GM12878 (cell line): ENCODE results near the gene SP2. TPM values are rescaled to one million over a fixed set of nuclear protein-coding genes. Genes with fewer than 3 reads are reported as not detected.

ENCODE experiments used
- ATAC-seq: fragments of 200-7000 bp; cut with Tn5 transposase; 3 replicates; pipeline ENCODE4 v1.9.1; 2020; ENCODE audit warnings: mild to moderate bottlenecking, moderate library complexity
- BruUV-seq: library from RNA; stranded (reverse); fragments of 400-500 nt; replicated peaks from 2 replicates; lab custom pipeline; 2021; lab: Mats Ljungman, UMichigan
- CTCF ChIA-PET: fragments of 300-600 bp; sonication (Branson Sonifier 250); formaldehyde crosslinking; extraction: SDS; loops from one replicate; lab custom pipeline; 2021; ENCODE audit warnings: inconsistent platforms; lab: Yijun Ruan, JAX
- POLR2A ChIA-PET: fragments of 350-600 bp; formaldehyde crosslinking; extraction: SDS; loops from one replicate; lab custom pipeline; 2021; ENCODE audit warnings: inconsistent platforms; lab: Charles Lee
- RAD21 ChIA-PET: fragments of 300-600 bp; sonication (Branson Sonifier 250); formaldehyde crosslinking; loops from one replicate; lab custom pipeline; 2023; ENCODE audit warnings: antibody characterized with exemption; ENCODE audit not compliant: unreplicated experiment; lab: Charles Lee
- SMC1A ChIA-PET: fragments of 300-600 bp; sonication (Branson Sonifier 250); formaldehyde crosslinking; loops from one replicate; lab custom pipeline; 2023; ENCODE audit not compliant: unreplicated experiment, uncharacterized antibody; lab: Charles Lee
- DNase-seq: peaks from one replicate; pipeline ENCODE4 v3.0.0-alpha.2; 2011; ENCODE audit warnings: low read depth, low spot score
- FAIRE-seq: peaks from 3 replicates; lab custom pipeline; 2011; peaks lifted over from hg19 to GRCh38; lab: Jason Lieb, UNC
- H2AFZ ChIP-seq: 2 replicates; pipeline ENCODE4 v1.6.0; 2011; ENCODE audit warnings: low read depth, low read length, control low read depth; ENCODE audit not compliant: control insufficient read depth
- H3K27ac ChIP-seq: 2 replicates; pipeline ENCODE4 v1.5.1; 2011; ENCODE audit warnings: control low read depth; ENCODE audit not compliant: control insufficient read depth, insufficient read depth
- H3K27me3 ChIP-seq, 2 experiments: replicated peaks in 1 of 2; 2 replicates each; pipeline versions ENCODE4 v1.6.0 to v1.6.1; 2011; ENCODE audit warnings: low read length in 1 of 2; ENCODE audit not compliant: control insufficient read depth in 2 of 2, insufficient read depth in 2 of 2
- H3K36me3 ChIP-seq, 2 experiments: 2 replicates each; pipeline ENCODE4 v1.5.1; 2011; ENCODE audit warnings: low read length in 1 of 2; ENCODE audit not compliant: control insufficient read depth in 2 of 2, insufficient read depth in 2 of 2
- H3K4me1 ChIP-seq: 2 replicates; pipeline ENCODE4 v1.6.1; 2011; ENCODE audit warnings: mild to moderate bottlenecking, low read length, moderate library complexity, mixed read lengths; ENCODE audit not compliant: control insufficient read depth, insufficient read depth
- H3K4me2 ChIP-seq: 2 replicates; pipeline ENCODE4 v1.6.0; 2011; ENCODE audit warnings: control low read depth; ENCODE audit not compliant: control insufficient read depth, insufficient read depth
- H3K4me3 ChIP-seq: fragments of 200-600 bp; sonication (generic); 2 replicates; pipeline ENCODE4 v1.5.1; 2016
- H3K79me2 ChIP-seq: 2 replicates; pipeline ENCODE4 v1.6.0; 2011; ENCODE audit warnings: low read length; ENCODE audit not compliant: control insufficient read depth, insufficient read depth
- H3K9ac ChIP-seq: 2 replicates; pipeline ENCODE4 v1.8.0; 2011; ENCODE audit warnings: low read length, control low read depth, mixed read lengths; ENCODE audit not compliant: control insufficient read depth, insufficient read depth
- H3K9me3 ChIP-seq: replicated peaks from 3 replicates; pipeline ENCODE4 v1.5.1; 2011; ENCODE audit warnings: mild to moderate bottlenecking, low read length; ENCODE audit not compliant: control insufficient read depth, insufficient read depth
- H4K20me1 ChIP-seq: 2 replicates; pipeline ENCODE4 v1.6.0; 2011; ENCODE audit not compliant: control insufficient read depth, insufficient read depth
- ATF7 ChIP-seq: fragments of 450-650 bp; IDR thresholded peaks from 2 replicates; pipeline ENCODE4 v1.6.1; 2016; ENCODE audit warnings: low read depth, mild to moderate bottlenecking
- BACH1 ChIP-seq: fragments of 450-650 bp; IDR thresholded peaks from 2 replicates; pipeline ENCODE4 v1.6.1; 2017; ENCODE audit warnings: mild to moderate bottlenecking, borderline replicate concordance
- BRCA1 ChIP-seq: IDR thresholded peaks from 2 replicates; pipeline ENCODE4 v1.6.1; 2011; ENCODE audit warnings: low read depth, low read length, improper control_type of control experiment
- CBFB ChIP-seq: IDR thresholded peaks from 2 replicates; pipeline ENCODE4 v1.6.1; 2016; ENCODE audit warnings: antibody characterized with exemption, low read depth
- CBX3 ChIP-seq: fragments of 200-600 bp; sonication (generic); IDR thresholded peaks from 2 replicates; pipeline ENCODE4 v1.6.1; 2016; ENCODE audit warnings: low read depth, borderline replicate concordance
- HDGF ChIP-seq: fragments of 450-650 bp; IDR thresholded peaks from 2 replicates; pipeline ENCODE4 v1.6.1; 2016; ENCODE audit warnings: antibody characterized with exemption
- MAX ChIP-seq: IDR thresholded peaks from 2 replicates; pipeline ENCODE4 v1.6.1; 2012; ENCODE audit warnings: low read depth, low read length, improper control_type of control experiment
- MEF2B ChIP-seq: fragments of 450-650 bp; IDR thresholded peaks from 2 replicates; pipeline ENCODE4 v1.6.1; 2018; ENCODE audit warnings: mild to moderate bottlenecking, moderate library complexity; ENCODE audit not compliant: partially characterized antibody, poor library complexity, severe bottlenecking
- NFXL1 ChIP-seq: fragments of 450-650 bp; IDR thresholded peaks from 2 replicates; pipeline ENCODE4 v1.6.1; 2017; ENCODE audit warnings: antibody characterized with exemption, mild to moderate bottlenecking, borderline replicate concordance
- PML ChIP-seq: IDR thresholded peaks from 2 replicates; pipeline ENCODE4 v1.6.1; 2012; ENCODE audit warnings: low read length, inconsistent platforms
- POLR2A ChIP-seq: IDR thresholded peaks from 2 replicates; pipeline ENCODE4 v1.6.1; 2011; ENCODE audit warnings: low read depth, mild to moderate bottlenecking, low read length
- SIX5 ChIP-seq: IDR thresholded peaks from 2 replicates; pipeline ENCODE4 v1.6.1; 2011; ENCODE audit warnings: mild to moderate bottlenecking, low read depth, low read length, moderate library complexity; ENCODE audit not compliant: severe bottlenecking
- SMC3 ChIP-seq: IDR thresholded peaks from 2 replicates; pipeline ENCODE4 v1.6.1; 2011; ENCODE audit warnings: low read length, improper control_type of control experiment, borderline replicate concordance
- TARDBP ChIP-seq: IDR thresholded peaks from 2 replicates; pipeline ENCODE4 v1.6.1; 2016; ENCODE audit warnings: borderline replicate concordance
- ZNF207 ChIP-seq: fragments of 450-650 bp; IDR thresholded peaks from 2 replicates; pipeline ENCODE4 v1.6.1; 2014; ENCODE audit warnings: antibody characterized with exemption, mild to moderate bottlenecking, borderline replicate concordance
- ZNF217 ChIP-seq: fragments of 450-650 bp; IDR thresholded peaks from 2 replicates; pipeline ENCODE4 v1.6.1; 2017; ENCODE audit warnings: antibody characterized with exemption, mild to moderate bottlenecking
- ZNF384 ChIP-seq: IDR thresholded peaks from 2 replicates; pipeline ENCODE4 v1.6.1; 2012; ENCODE audit warnings: low read depth, mild to moderate bottlenecking, low read length, improper control_type of control experiment, borderline replicate concordance
- WGBS: methylation state at CpG from one replicate; pipeline ENCODE4 v1.1.6; 2016; ENCODE audit warnings: low lambda C conversion rate; ENCODE audit not compliant: insufficient replicate concordance, insufficient coverage; ENCODE audit errors: missing lambda C conversion rate; 5-methylcytosine and 5-hydroxymethylcytosine counted together
- in situ Hi-C: fragments of 300-500 bp; cut with MboI; formaldehyde crosslinking; loops from 9 replicates; pipeline ENCODE4 v1.14.3; 2018; ENCODE audit warnings: mixed read lengths
- intact Hi-C: fragments of 100-400 bp; cut with micrococcal nuclease; formaldehyde crosslinking; loops from one replicate; pipeline ENCODE4 v1.14.2; 2022; ENCODE audit not compliant: unreplicated experiment
- polyA plus RNA-seq, 11 experiments: library from polyadenylated mRNA; depleted of rRNA in 4 of 11; unstranded in 6 of 11; stranded (reverse) in 5 of 11; fragments of >200 nt; fragmentation: Nextera tagmentation in 4 of 11; fragmentation: Illumina TruSeq in 1 of 11; extraction: Ambion mirVana in 4 of 11; extraction: Trizol in 1 of 11; gene quantifications; 1 replicate in 1 of 11; 2 replicates in 10 of 11; pipeline versions ENCODE4 v1.2.1 to v1.2.3, GENCODE V29; 2011 to 2016; ENCODE audit warnings: inconsistent platforms in 2 of 11, missing spikeins in 2 of 11, low read depth in 1 of 11
- total RNA-seq, 4 experiments: library from RNA; depleted of rRNA in 3 of 4; stranded (reverse); fragments of >200 nt in 3 of 4; fragmentation: Illumina TruSeq in 1 of 4; extraction: Trizol in 1 of 4; gene quantifications; 2 replicates each; pipeline versions ENCODE4 v1.2.1 to v1.2.3, GENCODE V29; 2013 to 2021
- TF ChIP-seq, protein P1 (sequence below): fragments of 450-650 bp; formaldehyde crosslinking; IDR thresholded peaks from 2 replicates; pipeline ENCODE4 v1.4.0; 2020; ENCODE audit warnings: mild to moderate bottlenecking, moderate library complexity
- TF ChIP-seq, protein P2 (sequence below): IDR thresholded peaks from 2 replicates; pipeline ENCODE4 v1.6.1; 2011; ENCODE audit warnings: mild to moderate bottlenecking, low read depth, low read length, moderate library complexity; ENCODE audit not compliant: insufficient replicate concordance

SP2 gene
- total and polyA plus RNA-seq, 10 of the 15 experiments (the other 5 are each of a cell fraction or from before 2014, with no cell fraction given): 1.2 to 19.1 (median 4.8) TPM

DNA sequence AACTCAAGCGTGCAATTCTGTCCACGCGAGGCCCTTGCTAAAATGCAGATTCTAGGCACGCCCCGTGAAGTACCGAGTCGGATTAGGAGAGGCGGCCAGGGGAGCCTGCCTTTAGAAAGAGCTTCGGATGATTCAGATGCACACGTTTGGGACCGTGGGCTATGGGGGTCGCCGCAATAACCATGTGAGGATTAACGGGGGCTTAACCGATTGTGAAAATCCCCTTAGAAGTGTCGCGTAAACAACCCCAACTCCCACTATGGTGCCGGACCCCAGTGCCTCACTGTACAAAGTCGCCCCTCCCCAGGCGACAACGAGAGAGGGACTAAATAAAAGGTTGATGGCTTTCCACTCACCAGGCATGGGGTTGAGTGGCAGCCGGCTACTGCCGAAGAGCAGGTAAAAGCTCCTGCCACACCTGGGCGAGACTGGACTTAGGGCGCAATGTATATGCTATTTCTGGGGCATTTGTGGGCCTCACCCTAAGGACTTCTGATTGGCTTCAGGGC is 635 bp upstream of the SP2 start:
- ATAC-seq: no peak
- under 1% methylated on average over 25 of the region's 25 CpGs for WGBS
- DNase-seq: no peak
- Histone ChIP-seq H3K79me2 (peaks cover 21% of the 10 kb centered on the region), H3K4me1 (peaks cover 16% of the 10 kb centered on the region), H3K27ac (peak overlapping the region; percentile 90), H3K9ac (peak overlapping the region; percentile 95), H2AFZ (peak overlapping the region; percentile 91), H3K4me3 (peak overlapping the region; percentile 95), H3K36me3 (peaks cover 0 to 6% of the 10 kb centered on the region in 2 experiments; a peak in 2 of 4 replicates), H4K20me1 (no peaks in the 10 kb centered on the region), H3K9me3 (no peaks in the 10 kb centered on the region), H3K27me3 (no peaks in the 10 kb centered on the region), H3K4me2 (peak overlapping the region; percentile 85)
- ChIA-PET RAD21 (interaction anchor here (0.6 to 1.8 kb wide), 12 partner anchors 9 to 123 kb away, joined by 3 to 19 read pairs (median 4); partner anchors contain the start of genes CDK5RAP3, PNPO and SCRN2), SMC1A (interaction anchor here (0.7 to 14.5 kb wide), 10 partner anchors 9 to 126 kb away, joined by 3 to 231 read pairs (median 8); partner anchors contain the start of genes CDK5RAP3, PNPO, SCRN2 and SP6), POLR2A (interaction anchor here (0.5 to 2.7 kb wide), 24 partner anchors 15 to 154 kb away, joined by 3 to 18 read pairs (median 4); partner anchors contain the start of genes CDK5RAP3, LRRC46, MRPL10 and PNPO), CTCF (interaction anchor here (0.6 to 14.9 kb wide), 11 partner anchors 9 to 200 kb away, joined by 3 to 502 read pairs (median 8); partner anchors contain the start of genes PNPO, SCRN2 and SP6)
- in situ Hi-C loops (no loop called here), intact Hi-C loops (loop anchor here (1.0 to 2.0 kb wide), 3 partner anchors 46 to 123 kb away; partner anchors contain the start of genes CDK5RAP3 and PNPO)
- FAIRE-seq: no peak
- TSS peak; percentile 86 for BruUV-seq
- TF ChIP-seq BACH1 (peak; percentile 59), TARDBP (0 out of 2 replicates have a peak, but pooled peaks have one; percentile 13), MAX (peak; percentile 15; the same call in 1 of the 2 replicates), CBFB (peak; percentile 82; the same call in 1 of the 2 replicates), BRCA1 (no peak), HDGF (peak; percentile 21; the same call in 1 of the 2 replicates), PML (peak; percentile 88; the same call in 1 of the 2 replicates), SIX5 (peak; percentile 2), MEF2B (peak; percentile 91), CBX3 (no peak), ZNF384 (no peak), SMC3 (no peak), ZNF217 (peak; percentile 15; the same call in 1 of the 2 replicates), NFXL1 (no peak), POLR2A (peak; percentile 88), ZNF207 (no peak), ATF7 (no peak)
- TF ChIP-seq, protein P1, sequence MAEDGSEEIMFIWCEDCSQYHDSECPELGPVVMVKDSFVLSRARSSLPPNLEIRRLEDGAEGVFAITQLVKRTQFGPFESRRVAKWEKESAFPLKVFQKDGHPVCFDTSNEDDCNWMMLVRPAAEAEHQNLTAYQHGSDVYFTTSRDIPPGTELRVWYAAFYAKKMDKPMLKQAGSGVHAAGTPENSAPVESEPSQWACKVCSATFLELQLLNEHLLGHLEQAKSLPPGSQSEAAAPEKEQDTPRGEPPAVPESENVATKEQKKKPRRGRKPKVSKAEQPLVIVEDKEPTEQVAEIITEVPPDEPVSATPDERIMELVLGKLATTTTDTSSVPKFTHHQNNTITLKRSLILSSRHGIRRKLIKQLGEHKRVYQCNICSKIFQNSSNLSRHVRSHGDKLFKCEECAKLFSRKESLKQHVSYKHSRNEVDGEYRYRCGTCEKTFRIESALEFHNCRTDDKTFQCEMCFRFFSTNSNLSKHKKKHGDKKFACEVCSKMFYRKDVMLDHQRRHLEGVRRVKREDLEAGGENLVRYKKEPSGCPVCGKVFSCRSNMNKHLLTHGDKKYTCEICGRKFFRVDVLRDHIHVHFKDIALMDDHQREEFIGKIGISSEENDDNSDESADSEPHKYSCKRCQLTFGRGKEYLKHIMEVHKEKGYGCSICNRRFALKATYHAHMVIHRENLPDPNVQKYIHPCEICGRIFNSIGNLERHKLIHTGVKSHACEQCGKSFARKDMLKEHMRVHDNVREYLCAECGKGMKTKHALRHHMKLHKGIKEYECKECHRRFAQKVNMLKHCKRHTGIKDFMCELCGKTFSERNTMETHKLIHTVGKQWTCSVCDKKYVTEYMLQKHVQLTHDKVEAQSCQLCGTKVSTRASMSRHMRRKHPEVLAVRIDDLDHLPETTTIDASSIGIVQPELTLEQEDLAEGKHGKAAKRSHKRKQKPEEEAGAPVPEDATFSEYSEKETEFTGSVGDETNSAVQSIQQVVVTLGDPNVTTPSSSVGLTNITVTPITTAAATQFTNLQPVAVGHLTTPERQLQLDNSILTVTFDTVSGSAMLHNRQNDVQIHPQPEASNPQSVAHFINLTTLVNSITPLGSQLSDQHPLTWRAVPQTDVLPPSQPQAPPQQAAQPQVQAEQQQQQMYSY (CRISPR knock-in tag): no peak
- TF ChIP-seq, protein P2, sequence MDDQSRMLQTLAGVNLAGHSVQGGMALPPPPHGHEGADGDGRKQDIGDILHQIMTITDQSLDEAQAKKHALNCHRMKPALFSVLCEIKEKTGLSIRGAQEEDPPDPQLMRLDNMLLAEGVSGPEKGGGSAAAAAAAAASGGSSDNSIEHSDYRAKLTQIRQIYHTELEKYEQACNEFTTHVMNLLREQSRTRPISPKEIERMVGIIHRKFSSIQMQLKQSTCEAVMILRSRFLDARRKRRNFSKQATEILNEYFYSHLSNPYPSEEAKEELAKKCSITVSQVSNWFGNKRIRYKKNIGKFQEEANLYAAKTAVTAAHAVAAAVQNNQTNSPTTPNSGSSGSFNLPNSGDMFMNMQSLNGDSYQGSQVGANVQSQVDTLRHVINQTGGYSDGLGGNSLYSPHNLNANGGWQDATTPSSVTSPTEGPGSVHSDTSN: no peak
